ENCODE data around the gene ISG15. TPM values are rescaled to one million over a fixed set of nuclear protein-coding genes. Genes with fewer than 3 reads are reported as not detected.

The ISG15 gene
- total RNA-seq: 10 to 100 TPM; 15.2 to 44.3 TPM

GRCh38 chr1:1013105-1013921, at the start of gene ISG15:
Gene ISG15, plus strand, starts transcription at chr1:1013497. Its CDS starts 77 bp downstream, at chr1:1013574.
- peak within 1 kb of the TSS; percentile 84 to 99 for H3K27ac Mint-ChIP-seq
- ATAC-seq (peak; percentile 94), DNase-seq (ENCODE audit: low spot score) (peak; percentile 91)
- no peaks in the 10 kb centered on the region for H3K36me3 Mint-ChIP-seq
- peaks cover 23 to 35% of the 10 kb centered on the region in 2 donors for H3K4me1 Mint-ChIP-seq (ENCODE audit: low read depth in 2 of 2)
- H3K27me3 Mint-ChIP-seq: no peaks in the 10 kb centered on the region
- H3K4me3 Mint-ChIP-seq: peak within 1 kb of the TSS; percentile 91
- peaks cover 3% of the 10 kb centered on the region for H3K9me3 Mint-ChIP-seq

- DNase-seq (ENCODE audit: low spot score) (no peak), ATAC-seq (no peak)
- peaks cover 4 to 6% of the 10 kb centered on the region in 2 donors for H3K27me3 Mint-ChIP-seq
- H3K4me1 Mint-ChIP-seq (ENCODE audit: low read depth in 2 of 2): peaks cover 0 to 4% of the 10 kb centered on the region in 2 donors
- no peaks in the 10 kb centered on the region for H3K36me3 Mint-ChIP-seq
- no peak overlapping the region for H3K27ac Mint-ChIP-seq
- H3K9me3 Mint-ChIP-seq: no peaks in the 10 kb centered on the region
- H3K4me3 Mint-ChIP-seq: no peak overlapping the region
These were observed 49.4 kb upstream of the ISG15 start for GRCh38 chr1:963746-964525.

GRCh38 chr1:964691-965525, 48.4 kb upstream of the ISG15 start:
- Mint-ChIP-seq H3K4me1 (ENCODE audit: low read depth in 2 of 2) (peaks cover 0 to 4% of the 10 kb centered on the region in 2 donors), H3K27me3 (peaks cover 7 to 12% of the 10 kb centered on the region in 2 donors), H3K4me3 (no peak overlapping the region), H3K36me3 (no peaks in the 10 kb centered on the region), H3K27ac (no peak overlapping the region), H3K9me3 (no peaks in the 10 kb centered on the region)
- ATAC-seq: no peak
- peak; percentile 54 for DNase-seq (ENCODE audit: low spot score)

GRCh38 chr1:965526-966134, 47.7 kb upstream of the ISG15 start:
- peaks cover 7 to 12% of the 10 kb centered on the region in 2 donors for H3K27me3 Mint-ChIP-seq
- no peak overlapping the region for H3K4me3 Mint-ChIP-seq
- H3K27ac Mint-ChIP-seq: no peak overlapping the region
- no peak for ATAC-seq
- H3K36me3 Mint-ChIP-seq: no peaks in the 10 kb centered on the region
- H3K4me1 Mint-ChIP-seq (ENCODE audit: low read depth in 2 of 2): peaks cover 0 to 4% of the 10 kb centered on the region in 2 donors
- no peak for DNase-seq (ENCODE audit: low spot score)
- H3K9me3 Mint-ChIP-seq: no peaks in the 10 kb centered on the region

- no peak within 1 kb of the TSS for H3K27ac Mint-ChIP-seq
- H3K27me3 Mint-ChIP-seq: peaks cover 7 to 12% of the 10 kb centered on the region in 2 donors
These were observed 47.1 kb upstream of the ISG15 start, which contains the start of gene PLEKHN1 for GRCh38 chr1:966135-966703. Gene PLEKHN1, plus strand, starts transcription at chr1:966482. Its CDS starts 50 bp downstream, at chr1:966532.

GRCh38 chr1:966704-967300, 46.5 kb upstream of the ISG15 start:
- peaks cover 9 to 12% of the 10 kb centered on the region in 2 donors for H3K27me3 Mint-ChIP-seq
- peaks cover 0 to 4% of the 10 kb centered on the region in 2 donors for H3K4me1 Mint-ChIP-seq (ENCODE audit: low read depth in 2 of 2)
- no peaks in the 10 kb centered on the region for H3K9me3 Mint-ChIP-seq
- ATAC-seq: peak; percentile 92 to 94
- no peaks in the 10 kb centered on the region for H3K36me3 Mint-ChIP-seq
- peak overlapping the region; percentile 63 for H3K4me3 Mint-ChIP-seq
- H3K27ac Mint-ChIP-seq: no peak overlapping the region
- peak; percentile 85 for DNase-seq (ENCODE audit: low spot score)

More at GRCh38 chr1:966135-966703, 47.1 kb upstream of the ISG15 start, which contains the start of gene PLEKHN1:
- ATAC-seq (peak; percentile 48 to 63), DNase-seq (ENCODE audit: low spot score) (peak; percentile 60)
- H3K9me3 Mint-ChIP-seq: no peaks in the 10 kb centered on the region
- H3K4me1 Mint-ChIP-seq (ENCODE audit: low read depth in 2 of 2): peaks cover 0 to 4% of the 10 kb centered on the region in 2 donors
- no peaks in the 10 kb centered on the region for H3K36me3 Mint-ChIP-seq
- H3K4me3 Mint-ChIP-seq: peak within 1 kb of the TSS; percentile 63

- Mint-ChIP-seq H3K9me3 (no peaks in the 10 kb centered on the region), H3K36me3 (no peaks in the 10 kb centered on the region), H3K27me3 (peaks cover 9 to 12% of the 10 kb centered on the region in 2 donors), H3K4me3 (no peak overlapping the region), H3K27ac (no peak overlapping the region), H3K4me1 (ENCODE audit: low read depth in 2 of 2) (peaks cover 0 to 4% of the 10 kb centered on the region in 2 donors)
- no peak for DNase-seq (ENCODE audit: low spot score)
- no peak for ATAC-seq
These were observed 45.6 kb upstream of the ISG15 start for GRCh38 chr1:967466-968343.

- H3K4me1 Mint-ChIP-seq (ENCODE audit: low read depth in 2 of 2): peaks cover 0 to 4% of the 10 kb centered on the region in 2 donors
These were observed 43.9 kb upstream of the ISG15 start for GRCh38 chr1:969260-969855.

GRCh38 chr1:970242-970972, 42.9 kb upstream of the ISG15 start:
- ATAC-seq: no peak
- Mint-ChIP-seq H3K9me3 (no peaks in the 10 kb centered on the region), H3K4me1 (ENCODE audit: low read depth in 2 of 2) (peaks cover 0 to 4% of the 10 kb centered on the region in 2 donors), H3K27ac (no peak overlapping the region), H3K27me3 (peaks cover 15 to 20% of the 10 kb centered on the region in 2 donors), H3K36me3 (no peaks in the 10 kb centered on the region), H3K4me3 (no peak overlapping the region)
- DNase-seq (ENCODE audit: low spot score): no peak

More at GRCh38 chr1:969260-969855, 43.9 kb upstream of the ISG15 start:
- H3K27ac Mint-ChIP-seq: no peak overlapping the region
- H3K36me3 Mint-ChIP-seq: no peaks in the 10 kb centered on the region
- DNase-seq (ENCODE audit: low spot score) (no peak), ATAC-seq (no peak)
- H3K9me3 Mint-ChIP-seq: no peaks in the 10 kb centered on the region
- H3K27me3 Mint-ChIP-seq: peaks cover 9 to 12% of the 10 kb centered on the region in 2 donors
- H3K4me3 Mint-ChIP-seq: no peak overlapping the region

- no peaks in the 10 kb centered on the region for H3K9me3 Mint-ChIP-seq
- ATAC-seq (no peak), DNase-seq (ENCODE audit: low spot score) (no peak)
- no peak overlapping the region for H3K27ac Mint-ChIP-seq
- peaks cover 0 to 8% of the 10 kb centered on the region in 2 donors for H3K4me1 Mint-ChIP-seq (ENCODE audit: low read depth in 2 of 2)
- no peaks in the 10 kb centered on the region for H3K36me3 Mint-ChIP-seq
- H3K27me3 Mint-ChIP-seq: peaks cover 19 to 20% of the 10 kb centered on the region in 2 donors
- no peak overlapping the region for H3K4me3 Mint-ChIP-seq
These were observed 42.1 kb upstream of the ISG15 start for GRCh38 chr1:970973-971730.

All from natural killer cell treated with Interleukin-12 subunit alpha and Interleukin-12 subunit beta and Interleukin-15 and Interleukin-18, amount 100 ng/mL, for 72 hours (primary cell).